K562 (cell line): Measurements from ENCODE around the gene ABR.

Experiments used
- CBX1 ChIP-seq: sonication (generic); IDR thresholded peaks from 2 replicates; pipeline ENCODE4 v1.6.1; 2016; ENCODE audit warnings: antibody characterized with exemption, low read depth, mild to moderate bottlenecking
- GTF2E2 ChIP-seq: fragments of 200-800 bp; sonication (Bioruptor generic); IDR thresholded peaks from 2 replicates; pipeline ENCODE4 v1.6.1; 2016; ENCODE audit warnings: missing genetic modification characterization, missing compliant biosample characterization
- RFX5 ChIP-seq: IDR thresholded peaks from 2 replicates; pipeline ENCODE4 v1.6.1; 2011; ENCODE audit warnings: low read depth, mild to moderate bottlenecking, improper control_type of control experiment, low read length
- ZNF644 ChIP-seq: fragments of 200-800 bp; sonication (Bioruptor generic); IDR thresholded peaks from 2 replicates; pipeline ENCODE4 v1.6.1; 2016; ENCODE audit warnings: low read depth, missing genetic modification characterization, missing compliant biosample characterization

GRCh38 chr17:1153795-1154546 lies 25.8 kb downstream of the ABR start:
- TF ChIP-seq RFX5 (no peak), ZNF644 (tag) (no peak), GTF2E2 (tag) (no peak), CBX1 (no peak)
